PC-9 (cell line): ENCODE measurements around the gene DAAM1.

Experiments used
- EZH2 ChIP-seq: fragments of 200-600 bp; sonication (generic); IDR thresholded peaks from 2 replicates; pipeline ENCODE4 v1.8.0; 2017; ENCODE audit warnings: antibody characterized with exemption, low read depth
- TF ChIP-seq, protein P1 (sequence below): fragments of 200-600 bp; sonication (generic); conservative IDR thresholded peaks from 2 replicates; pipeline ENCODE4 v1.6.1; 2017; ENCODE audit warnings: mixed run types, antibody characterized with exemption, mild to moderate bottlenecking, moderate library complexity

DNA sequence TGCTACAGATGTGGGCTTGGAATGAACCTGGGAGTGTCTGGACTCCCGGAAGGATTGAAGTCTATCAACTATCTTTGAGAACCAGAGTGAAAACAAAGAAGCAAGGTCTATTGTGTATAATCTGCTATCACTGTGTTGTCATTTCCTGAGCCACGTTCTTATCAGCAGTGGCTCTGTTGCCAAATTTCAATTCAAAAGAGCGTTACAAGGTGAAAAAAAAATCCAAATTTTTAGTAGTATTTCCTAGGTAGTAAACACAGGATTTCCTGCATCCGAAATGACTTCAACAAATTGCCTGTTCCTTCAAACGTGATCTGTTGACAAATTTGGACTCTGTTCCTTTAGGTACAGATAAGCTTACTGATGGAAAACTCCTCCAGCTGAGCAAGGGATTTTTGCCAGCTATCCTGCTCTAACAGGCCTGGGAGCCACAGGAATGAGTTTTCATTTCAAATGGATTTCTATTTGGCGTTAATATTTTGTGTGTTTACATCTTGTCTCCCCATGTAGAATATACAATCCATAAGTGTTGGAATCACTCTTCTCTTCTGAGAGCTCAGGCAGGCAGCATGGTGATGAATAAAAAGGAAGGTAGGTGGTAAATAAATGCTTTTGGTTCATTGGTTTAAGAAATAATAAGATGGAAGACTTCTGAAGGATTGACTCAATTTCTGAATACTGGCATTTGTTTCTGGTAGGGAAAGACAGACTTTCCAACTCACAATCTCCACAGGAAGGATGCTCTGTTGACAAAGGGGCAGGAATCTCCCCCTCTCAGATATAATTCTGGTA lies 218.2 kb downstream of the DAAM1 start:
- TF ChIP-seq, protein P1, sequence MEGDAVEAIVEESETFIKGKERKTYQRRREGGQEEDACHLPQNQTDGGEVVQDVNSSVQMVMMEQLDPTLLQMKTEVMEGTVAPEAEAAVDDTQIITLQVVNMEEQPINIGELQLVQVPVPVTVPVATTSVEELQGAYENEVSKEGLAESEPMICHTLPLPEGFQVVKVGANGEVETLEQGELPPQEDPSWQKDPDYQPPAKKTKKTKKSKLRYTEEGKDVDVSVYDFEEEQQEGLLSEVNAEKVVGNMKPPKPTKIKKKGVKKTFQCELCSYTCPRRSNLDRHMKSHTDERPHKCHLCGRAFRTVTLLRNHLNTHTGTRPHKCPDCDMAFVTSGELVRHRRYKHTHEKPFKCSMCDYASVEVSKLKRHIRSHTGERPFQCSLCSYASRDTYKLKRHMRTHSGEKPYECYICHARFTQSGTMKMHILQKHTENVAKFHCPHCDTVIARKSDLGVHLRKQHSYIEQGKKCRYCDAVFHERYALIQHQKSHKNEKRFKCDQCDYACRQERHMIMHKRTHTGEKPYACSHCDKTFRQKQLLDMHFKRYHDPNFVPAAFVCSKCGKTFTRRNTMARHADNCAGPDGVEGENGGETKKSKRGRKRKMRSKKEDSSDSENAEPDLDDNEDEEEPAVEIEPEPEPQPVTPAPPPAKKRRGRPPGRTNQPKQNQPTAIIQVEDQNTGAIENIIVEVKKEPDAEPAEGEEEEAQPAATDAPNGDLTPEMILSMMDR: no peak
- TF ChIP-seq EZH2: no peak
